Measurements from ENCODE around the gene AADAT. TPM values are rescaled to one million over a fixed set of nuclear protein-coding genes. Genes with fewer than 3 reads are reported as not detected.

The AADAT gene
- total and polyA plus RNA-seq, 11 donors = 0.53 to 3.3 (median 1.5) TPM

GRCh38 chr4:170071196-170071595 lies 18.6 kb downstream of the AADAT start:
- intact Hi-C loops (cut with DNase I) = no loop called here
- peaks cover 0 to 53% (median under 1%) of the 10 kb centered on the region in 9 donors for H3K36me3 ChIP-seq
- H3K4me3 ChIP-seq = no peak overlapping the region
- H3K27ac ChIP-seq = no peak overlapping the region
- 85 to 90% (median 90%) methylated on average over 6 of the region's 6 CpGs for WGBS, 4 donors
- TF ChIP-seq CTCF (IDR thresholded peaks at IDR 0.05) (no peak), POLR2A (IDR thresholded peaks at IDR 0.05) (no peak)
- no peaks in the 10 kb centered on the region for H3K9me3 ChIP-seq
- no peak for ATAC-seq
- no peaks in the 10 kb centered on the region for H3K27me3 ChIP-seq
- DNase-seq = no peak
- H3K4me1 ChIP-seq = no peaks in the 10 kb centered on the region

GRCh38 chr4:170068438-170069128 lies 21.2 kb downstream of the AADAT start:
- H3K4me3 ChIP-seq = no peak overlapping the region
- H3K36me3 ChIP-seq = peaks cover 0 to 62% (median 7%) of the 10 kb centered on the region in 9 donors
- no peak for DNase-seq
- no peak overlapping the region for H3K27ac ChIP-seq
- no peak for ATAC-seq
- intact Hi-C loops (cut with DNase I) = no loop called here
- no peaks in the 10 kb centered on the region for H3K4me1 ChIP-seq
- WGBS, 4 donors = 95% methylated on average over 8 of the region's 8 CpGs
- TF ChIP-seq POLR2A (IDR thresholded peaks at IDR 0.05) (no peak), CTCF (IDR thresholded peaks at IDR 0.05) (no peak)
- no peaks in the 10 kb centered on the region for H3K9me3 ChIP-seq
- H3K27me3 ChIP-seq = no peaks in the 10 kb centered on the region

- no peak for TF ChIP-seq POLR2A (IDR thresholded peaks at IDR 0.05)
- TF ChIP-seq CTCF (IDR thresholded peaks at IDR 0.05) = no peak
- Histone ChIP-seq H3K36me3 (peaks cover 0 to 43% (median 6%) of the 10 kb centered on the region in 9 donors), H3K4me3 (no peak overlapping the region), H3K4me1 (no peaks in the 10 kb centered on the region), H3K27ac (no peak overlapping the region), H3K9me3 (no peaks in the 10 kb centered on the region), H3K27me3 (no peaks in the 10 kb centered on the region)
- ATAC-seq (no peak), DNase-seq (no peak)
- intact Hi-C loops (cut with DNase I) = no loop called here
- WGBS, 4 donors = 91 to 94% (median 91%) methylated on average over 4 of the region's 4 CpGs
Measured at GRCh38 chr4:170059421-170059820, 30.3 kb downstream of the AADAT start.

- Histone ChIP-seq H3K27ac (no peak overlapping the region), H3K27me3 (no peaks in the 10 kb centered on the region), H3K4me1 (no peaks in the 10 kb centered on the region), H3K4me3 (no peak overlapping the region), H3K36me3 (peaks cover 0 to 38% (median 6%) of the 10 kb centered on the region in 9 donors), H3K9me3 (no peaks in the 10 kb centered on the region)
- WGBS, 4 donors = 50 to 73% (median 71%) methylated on average over 2 of the region's 2 CpGs
- ATAC-seq (no peak), DNase-seq (no peak)
- intact Hi-C loops (cut with DNase I) = no loop called here
- TF ChIP-seq POLR2A (IDR thresholded peaks at IDR 0.05) = no peak
- TF ChIP-seq CTCF (IDR thresholded peaks at IDR 0.05) = no peak
Measured at GRCh38 chr4:170058826-170059225, 30.9 kb downstream of the AADAT start.
